CD14-positive monocyte (primary cell): ENCODE results near the gene PLOD1. TPM values are rescaled to one million over a fixed set of nuclear protein-coding genes. Genes with fewer than 3 reads are reported as not detected.
A peak's percentile ranks its signal among the peaks of the same experiment; 100 is the strongest.

Source experiments
- DNase-seq, 3 donors: peaks; one replicate each; pipeline ENCODE4 v3.0.0-alpha.2; 2011 to 2022
- H2AFZ ChIP-seq: 2 replicates; pipeline ENCODE4 v1.6.0; 2012; ENCODE audit warnings: mild to moderate bottlenecking, low read depth, low read length, inconsistent platforms; ENCODE audit not compliant: insufficient read depth, poor library complexity, severe bottlenecking
- H3K27ac ChIP-seq, 2 donors: 1 replicate in 1 of 2; 2 replicates in 1 of 2; pipeline ENCODE4 v1.5.1; 2012 to 2013; ENCODE audit warnings: low read length in 2 of 2, control low read depth in 1 of 2, inconsistent platforms in 1 of 2, low read depth in 1 of 2, mild to moderate bottlenecking in 1 of 2
- H3K27me3 ChIP-seq, 2 donors: one replicate each; pipeline versions ENCODE4 v1.6.0 to v1.6.1; 2011 to 2013; ENCODE audit warnings: low read length in 2 of 2; ENCODE audit not compliant: control insufficient read depth in 2 of 2, insufficient read depth in 2 of 2
- H3K36me3 ChIP-seq, 2 donors: replicated peaks in 1 of 2; 1 replicate in 1 of 2; 2 replicates in 1 of 2; pipeline versions ENCODE4 v1.5.1 to v1.6.1; 2012 to 2013; ENCODE audit warnings: low read length in 2 of 2, control low read depth in 1 of 2, inconsistent platforms in 1 of 2, mild to moderate bottlenecking in 1 of 2; ENCODE audit not compliant: insufficient read depth in 2 of 2, control insufficient read depth in 1 of 2
- H3K4me1 ChIP-seq, 2 donors: 1 replicate in 1 of 2; 2 replicates in 1 of 2; pipeline versions ENCODE4 v1.5.1 to v1.6.1; 2012 to 2013; ENCODE audit warnings: low read length in 2 of 2, control low read depth in 1 of 2, inconsistent platforms in 1 of 2, mild to moderate bottlenecking in 1 of 2, moderate library complexity in 1 of 2; ENCODE audit not compliant: insufficient read depth in 2 of 2, control insufficient read depth in 1 of 2
- H3K4me2 ChIP-seq: replicated peaks from 2 replicates; pipeline ENCODE3; 2012; ENCODE audit warnings: low read length, moderate library complexity, mild to moderate bottlenecking; ENCODE audit not compliant: poor library complexity, severe bottlenecking; ENCODE audit errors: extremely low read depth
- H3K4me3 ChIP-seq, 3 experiments: fragments of 200-600 bp in 1 of 3; sonication (generic) in 1 of 3; replicated peaks in 1 of 3; 1 replicate in 2 of 3; 2 replicates in 1 of 3; pipeline ENCODE4 v1.5.1; 2011 to 2013; ENCODE audit warnings: low read length in 3 of 3, mild to moderate bottlenecking in 3 of 3, control low read depth in 2 of 3, low read depth in 2 of 3, inconsistent platforms in 1 of 3, moderate library complexity in 1 of 3
- H3K79me2 ChIP-seq: 2 replicates; pipeline ENCODE4 v1.6.0; 2012; ENCODE audit warnings: mild to moderate bottlenecking, control low read depth, inconsistent platforms, low read length, moderate library complexity; ENCODE audit not compliant: insufficient read depth
- H3K9ac ChIP-seq: 2 replicates; pipeline ENCODE4 v1.6.0; 2017; ENCODE audit warnings: low read length, mild to moderate bottlenecking; ENCODE audit not compliant: insufficient read depth, poor library complexity, severe bottlenecking
- H3K9me3 ChIP-seq, 2 donors: replicated peaks in 1 of 2; 1 replicate in 1 of 2; 2 replicates in 1 of 2; pipeline versions ENCODE4 v1.5.1 to v1.6.1; 2012 to 2013; ENCODE audit warnings: low read length in 2 of 2, control low read depth in 1 of 2; ENCODE audit not compliant: control insufficient read depth in 1 of 2, insufficient read depth in 1 of 2
- H4K20me1 ChIP-seq: 2 replicates; pipeline ENCODE4 v1.6.0; 2012; ENCODE audit warnings: mild to moderate bottlenecking, low read length, control low read depth, moderate library complexity; ENCODE audit not compliant: insufficient read depth
- H3K27ac Mint-ChIP-seq, 7 donors: one replicate each; pipeline ENCODE4 v1.8.0; 2020; ENCODE audit warnings: mild to moderate bottlenecking in 7 of 7, mixed read lengths in 7 of 7, moderate library complexity in 6 of 7, inconsistent platforms in 2 of 7
- H3K27me3 Mint-ChIP-seq, 3 donors: one replicate each; pipeline ENCODE4 v1.8.0; 2021 to 2022; ENCODE audit warnings: low read depth in 3 of 3, mild to moderate bottlenecking in 3 of 3, mixed read lengths in 3 of 3, moderate library complexity in 3 of 3, inconsistent platforms in 1 of 3
- H3K36me3 Mint-ChIP-seq, 2 donors: one replicate each; pipeline ENCODE4 v1.8.0; 2020; ENCODE audit warnings: mixed read lengths in 2 of 2, inconsistent platforms in 1 of 2, mild to moderate bottlenecking in 1 of 2
- H3K4me1 Mint-ChIP-seq: one replicate; pipeline ENCODE4 v1.8.0; 2020; ENCODE audit warnings: mild to moderate bottlenecking, mixed read lengths
- H3K4me3 Mint-ChIP-seq, 2 donors: one replicate each; pipeline ENCODE4 v1.8.0; 2020; ENCODE audit warnings: mild to moderate bottlenecking in 2 of 2, mixed read lengths in 2 of 2, moderate library complexity in 1 of 2
- H3K9me3 Mint-ChIP-seq, 7 donors: one replicate each; pipeline ENCODE4 v1.8.0; 2020 to 2022; ENCODE audit warnings: mixed read lengths in 7 of 7, mild to moderate bottlenecking in 6 of 7, moderate library complexity in 6 of 7, inconsistent platforms in 2 of 7
- WGBS: methylation state at CpG from one replicate; pipeline ENCODE4 v1.1.5; 2013; ENCODE audit warnings: missing lambda C conversion rate; ENCODE audit not compliant: insufficient coverage; 5-methylcytosine and 5-hydroxymethylcytosine counted together
- intact Hi-C, 2 donors: fragments of 100-400 bp; cut with micrococcal nuclease; formaldehyde crosslinking; loops; one replicate each; pipeline versions ENCODE4 v1.15.0 to v1.15.1; 2023
- polyA plus RNA-seq, 3 donors: library from polyadenylated mRNA; depleted of rRNA in 1 of 3; unstranded in 2 of 3; stranded (reverse) in 1 of 3; fragments of 300-500 nt in 2 of 3; fragments of >200 nt in 1 of 3; fragmentation: Illumina TruSeq in 2 of 3; gene quantifications; 1 replicate in 2 of 3; 2 replicates in 1 of 3; pipeline ENCODE4 v1.2.3, GENCODE V29; 2012 to 2021
- TF ChIP-seq, protein P1 (sequence below): fragments of 200-600 bp; IDR thresholded peaks from one replicate; pipeline ENCODE4 v1.8.0; 2022; ENCODE audit warnings: antibody characterized with exemption, mild to moderate bottlenecking

Gene PLOD1
- polyA plus RNA-seq, 3 donors: 44.5 to 53.4 (median 53.1) TPM

DNA sequence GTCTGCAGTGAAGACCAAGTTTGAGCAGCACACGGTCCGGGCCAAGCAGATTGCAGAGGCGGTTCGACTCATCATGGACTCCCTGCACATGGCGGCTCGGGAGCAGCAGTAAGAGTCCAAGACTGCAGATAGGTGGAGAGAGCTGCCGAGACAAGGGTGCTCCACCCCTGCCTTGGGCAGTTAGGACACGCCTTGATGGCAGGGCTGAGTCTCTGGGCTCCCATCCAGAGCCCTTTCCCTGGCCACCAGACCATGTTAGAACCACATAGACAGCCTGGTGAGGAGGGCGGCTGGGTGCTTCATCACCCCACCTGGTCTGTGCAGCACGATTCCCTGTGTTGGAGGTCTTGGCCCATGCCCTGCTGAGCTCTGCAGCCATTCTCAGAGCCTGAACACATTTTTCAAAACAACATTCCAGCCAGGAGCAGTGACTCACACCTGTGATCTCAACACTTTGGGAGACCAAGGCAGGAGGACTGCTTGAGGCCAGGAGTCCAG, 67.5 kb downstream of the PLOD1 start:
- Histone ChIP-seq H3K9me3 (no peaks in the 10 kb centered on the region), H3K4me1 (no peaks in the 10 kb centered on the region), H3K9ac (no peak overlapping the region), H3K27ac (no peak overlapping the region), H3K36me3 (peaks cover 88 to 100% of the 10 kb centered on the region in 2 donors), H3K79me2 (no peaks in the 10 kb centered on the region), H3K27me3 (no peaks in the 10 kb centered on the region), H4K20me1 (peaks cover 11% of the 10 kb centered on the region), H3K4me3 (no peak overlapping the region), H2AFZ (no peak overlapping the region), H3K4me2 (no peak overlapping the region)
- no peak overlapping the region for H3K4me3 Mint-ChIP-seq
- peaks cover 0 to 2% (median 0%) of the 10 kb centered on the region in 3 donors for H3K27me3 Mint-ChIP-seq
- peak overlapping the region in 2 of 7 donors; percentile 37 to 56 for H3K27ac Mint-ChIP-seq
- H3K9me3 Mint-ChIP-seq: peaks cover 0 to 3% (median 0%) of the 10 kb centered on the region in 7 donors
- H3K4me1 Mint-ChIP-seq: no peaks in the 10 kb centered on the region
- intact Hi-C loops: no loop called here
- peaks cover 89 to 98% of the 10 kb centered on the region in 2 donors for H3K36me3 Mint-ChIP-seq
- TF ChIP-seq, protein P1, sequence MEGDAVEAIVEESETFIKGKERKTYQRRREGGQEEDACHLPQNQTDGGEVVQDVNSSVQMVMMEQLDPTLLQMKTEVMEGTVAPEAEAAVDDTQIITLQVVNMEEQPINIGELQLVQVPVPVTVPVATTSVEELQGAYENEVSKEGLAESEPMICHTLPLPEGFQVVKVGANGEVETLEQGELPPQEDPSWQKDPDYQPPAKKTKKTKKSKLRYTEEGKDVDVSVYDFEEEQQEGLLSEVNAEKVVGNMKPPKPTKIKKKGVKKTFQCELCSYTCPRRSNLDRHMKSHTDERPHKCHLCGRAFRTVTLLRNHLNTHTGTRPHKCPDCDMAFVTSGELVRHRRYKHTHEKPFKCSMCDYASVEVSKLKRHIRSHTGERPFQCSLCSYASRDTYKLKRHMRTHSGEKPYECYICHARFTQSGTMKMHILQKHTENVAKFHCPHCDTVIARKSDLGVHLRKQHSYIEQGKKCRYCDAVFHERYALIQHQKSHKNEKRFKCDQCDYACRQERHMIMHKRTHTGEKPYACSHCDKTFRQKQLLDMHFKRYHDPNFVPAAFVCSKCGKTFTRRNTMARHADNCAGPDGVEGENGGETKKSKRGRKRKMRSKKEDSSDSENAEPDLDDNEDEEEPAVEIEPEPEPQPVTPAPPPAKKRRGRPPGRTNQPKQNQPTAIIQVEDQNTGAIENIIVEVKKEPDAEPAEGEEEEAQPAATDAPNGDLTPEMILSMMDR: no peak
- no peak for DNase-seq
- 93% methylated on average over 10 of the region's 10 CpGs for WGBS

DNA sequence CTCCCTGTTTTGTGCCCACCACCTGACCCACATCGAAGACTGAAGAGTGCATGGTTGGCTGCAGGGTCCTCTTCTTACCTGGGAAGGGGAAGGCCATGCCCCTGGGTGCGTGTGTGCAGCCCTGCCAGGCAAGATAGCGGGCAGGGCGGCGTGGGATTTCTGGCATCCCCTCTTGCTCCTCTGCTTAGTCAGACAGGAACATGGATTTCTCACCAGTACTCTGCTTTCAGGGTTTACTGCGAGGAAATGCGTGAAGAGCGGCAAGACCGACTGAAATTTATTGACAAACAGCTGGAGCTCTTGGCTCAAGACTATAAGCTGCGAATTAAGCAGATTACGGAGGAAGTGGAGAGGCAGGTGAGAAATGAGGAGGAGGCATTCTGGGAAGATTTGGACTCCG, 69.2 kb downstream of the PLOD1 start:
- no peaks in the 10 kb centered on the region for H3K4me1 ChIP-seq
- H3K27ac Mint-ChIP-seq: peak overlapping the region in 2 of 7 donors; percentile 3 to 32
- no peaks in the 10 kb centered on the region for H3K79me2 ChIP-seq
- H3K4me3 ChIP-seq: no peak overlapping the region
- H3K27me3 Mint-ChIP-seq: peaks cover 0 to 2% (median 0%) of the 10 kb centered on the region in 3 donors
- intact Hi-C loops: no loop called here
- H4K20me1 ChIP-seq: peaks cover 11% of the 10 kb centered on the region
- no peaks in the 10 kb centered on the region for H3K4me1 Mint-ChIP-seq
- no peak overlapping the region for H3K4me2 ChIP-seq
- no peaks in the 10 kb centered on the region for H3K27me3 ChIP-seq
- 97% methylated on average over 9 of the region's 12 CpGs for WGBS
- H3K9ac ChIP-seq: no peak overlapping the region
- peaks cover 77 to 91% of the 10 kb centered on the region in 2 donors for H3K36me3 ChIP-seq
- TF ChIP-seq, protein P1: no peak
- no peak overlapping the region for H2AFZ ChIP-seq
- H3K36me3 Mint-ChIP-seq: peaks cover 90 to 98% of the 10 kb centered on the region in 2 donors
- peaks cover 0 to 3% (median 0%) of the 10 kb centered on the region in 7 donors for H3K9me3 Mint-ChIP-seq
- no peaks in the 10 kb centered on the region for H3K9me3 ChIP-seq
- DNase-seq: no peak
- no peak overlapping the region for H3K27ac ChIP-seq
- no peak overlapping the region for H3K4me3 Mint-ChIP-seq
